ENCODE measurements around the gene BPIFB2.

- TF ChIP-seq POLR2A (IDR thresholded peaks at IDR 0.05) = no peak
- no peak for TF ChIP-seq CTCF (IDR thresholded peaks at IDR 0.05)
These were observed 10.0 kb downstream of the BPIFB2 start for GRCh38 chr20:33017542-33017941.
